HepG2 (cell line): ENCODE results near the gene CEACAM16. TPM values are rescaled to one million over a fixed set of nuclear protein-coding genes. Genes with fewer than 3 reads are reported as not detected.

Source experiments
- ATAC-seq: fragments of 200-7000 bp; cut with Tn5 transposase; 3 replicates; pipeline ENCODE4 v1.9.1; 2020; ENCODE audit warnings: mild to moderate bottlenecking, moderate library complexity
- BruUV-seq: library from RNA; stranded (reverse); fragments of 400-500 nt; replicated peaks from 2 replicates; lab custom pipeline; 2021; lab: Mats Ljungman, UMichigan
- CTCF ChIA-PET: fragments of 300-600 bp; formaldehyde crosslinking; extraction: SDS; loops from one replicate; lab custom pipeline; 2021; ENCODE audit warnings: low total read pairs, inconsistent platforms, low intra/inter-chr PET ratio; lab: Yijun Ruan, JAX
- POLR2A ChIA-PET: fragments of 350-600 bp; sonication (Branson Sonifier 250); formaldehyde crosslinking; loops from one replicate; lab custom pipeline; 2020; ENCODE audit warnings: antibody characterized with exemption, inconsistent platforms; lab: Yijun Ruan, JAX
- DNase-seq: peaks from one replicate; pipeline ENCODE4 v3.0.0-alpha.2; 2015; ENCODE audit warnings: low spot score
- FAIRE-seq: peaks from 3 replicates; lab custom pipeline; 2011; peaks lifted over from hg19 to GRCh38; lab: Jason Lieb, UNC
- H2AFZ ChIP-seq: one replicate; pipeline ENCODE4 v1.6.1; 2011; ENCODE audit warnings: low read length, inconsistent platforms
- H3K27ac ChIP-seq: fragments of 300-600 bp; 3 replicates; pipeline ENCODE4 v1.8.0; 2011; ENCODE audit warnings: mixed run types, mild to moderate bottlenecking, mixed read lengths, low read length, inconsistent platforms; ENCODE audit not compliant: insufficient read depth; ENCODE audit errors: extremely low read length
- H3K27me3 ChIP-seq, 2 experiments: fragments of 200-600 bp in 1 of 2; 2 replicates in 1 of 2; 3 replicates in 1 of 2; pipeline versions ENCODE4 v1.6.0 to v1.8.0; 2011; ENCODE audit warnings: low read length in 2 of 2, mild to moderate bottlenecking in 2 of 2, moderate library complexity in 2 of 2, inconsistent platforms in 1 of 2; ENCODE audit not compliant: insufficient read depth in 2 of 2, control insufficient read depth in 1 of 2
- H3K36me3 ChIP-seq, 2 experiments: fragments of 200-600 bp in 1 of 2; replicated peaks in 1 of 2; 2 replicates in 1 of 2; 3 replicates in 1 of 2; pipeline versions ENCODE4 v1.5.1 to v1.8.0; 2011; ENCODE audit warnings: low read length in 2 of 2, inconsistent platforms in 1 of 2; ENCODE audit not compliant: insufficient read depth in 2 of 2, control insufficient read depth in 1 of 2
- H3K4me1 ChIP-seq: 2 replicates; pipeline ENCODE4 v1.5.1; 2012; ENCODE audit warnings: low read length, inconsistent platforms; ENCODE audit not compliant: insufficient read depth
- H3K4me2 ChIP-seq: 2 replicates; pipeline ENCODE4 v1.6.0; 2011; ENCODE audit warnings: low read depth, low read length, inconsistent platforms
- H3K4me3 ChIP-seq, 3 experiments: fragments of 200-600 bp in 1 of 3; sonication (generic), shearing (Covaris generic) in 1 of 3; replicated peaks in 1 of 3; 2 replicates each; pipeline ENCODE4 v1.5.1; 2011 to 2016; ENCODE audit warnings: low read length in 3 of 3, inconsistent platforms in 2 of 3, low read depth in 2 of 3, mild to moderate bottlenecking in 2 of 3, control low read depth in 1 of 3, mixed read lengths in 1 of 3; ENCODE audit not compliant: insufficient read depth in 1 of 3
- H3K79me2 ChIP-seq: one replicate; pipeline ENCODE4 v1.6.1; 2011; ENCODE audit warnings: low read length, inconsistent platforms; ENCODE audit not compliant: insufficient read depth
- H3K9ac ChIP-seq: 2 replicates; pipeline ENCODE4 v1.6.0; 2011; ENCODE audit warnings: mild to moderate bottlenecking, low read depth, low read length, inconsistent platforms; ENCODE audit not compliant: insufficient read depth
- H3K9me3 ChIP-seq: 2 replicates; pipeline ENCODE4 v1.5.1; 2012; ENCODE audit warnings: mild to moderate bottlenecking, low read length
- H4K20me1 ChIP-seq: 2 replicates; pipeline ENCODE4 v1.6.0; 2011; ENCODE audit warnings: inconsistent platforms, mild to moderate bottlenecking, low read length, moderate library complexity; ENCODE audit not compliant: insufficient read depth
- ATF2 ChIP-seq: sonication (generic); formaldehyde crosslinking; IDR thresholded peaks from 2 replicates; pipeline ENCODE4 v1.4.0; 2020; ENCODE audit warnings: missing genetic modification reagents
- CREM ChIP-seq, 2 experiments: sonication (generic) in 1 of 2; formaldehyde crosslinking in 1 of 2; IDR thresholded peaks; 2 replicates each; pipeline versions ENCODE4 v1.4.0 to v1.6.1; 2016 to 2020; ENCODE audit warnings: antibody characterized with exemption in 1 of 2, mild to moderate bottlenecking in 1 of 2, missing genetic modification reagents in 1 of 2
- GABPA ChIP-seq, 2 experiments: IDR thresholded peaks; 2 replicates each; pipeline ENCODE4 v1.6.1; 2011 to 2016; ENCODE audit warnings: low read depth in 2 of 2, low read length in 1 of 2, missing biosample characterization in 1 of 2, missing genetic modification characterization in 1 of 2
- NBN ChIP-seq: fragments of 450-650 bp; conservative IDR thresholded peaks from 2 replicates; pipeline ENCODE4 v1.6.1; 2017
- SALL1 ChIP-seq: sonication (generic); formaldehyde crosslinking; IDR thresholded peaks from 2 replicates; pipeline ENCODE4 v1.8.0; 2022; ENCODE audit warnings: mild to moderate bottlenecking, missing genetic modification reagents
- SNAPC4 ChIP-seq: sonication (generic); formaldehyde crosslinking; IDR thresholded peaks from 2 replicates; pipeline ENCODE4 v1.4.0; 2020; ENCODE audit warnings: mild to moderate bottlenecking, missing genetic modification reagents
- TBX2 ChIP-seq: sonication (generic); formaldehyde crosslinking; IDR thresholded peaks from 2 replicates; pipeline ENCODE4 v1.5.0; 2020; ENCODE audit warnings: missing genetic modification reagents, mild to moderate bottlenecking, borderline replicate concordance
- ZNF205 ChIP-seq: IDR thresholded peaks from 2 replicates; pipeline ENCODE4 v1.6.1; 2018; ENCODE audit warnings: missing biosample characterization, missing genetic modification reagents
- ZNF609 ChIP-seq: sonication (generic); formaldehyde crosslinking; IDR thresholded peaks from 2 replicates; pipeline ENCODE4 v1.4.0; 2020; ENCODE audit warnings: mild to moderate bottlenecking, missing genetic modification reagents, borderline replicate concordance
- ZSCAN12 ChIP-seq: sonication (generic); formaldehyde crosslinking; IDR thresholded peaks from 2 replicates; pipeline ENCODE4 v1.9.0; 2021; ENCODE audit warnings: mild to moderate bottlenecking, missing genetic modification reagents
- WGBS: methylation state at CpG from one replicate; pipeline ENCODE4 v1.1.6; 2017; ENCODE audit warnings: low lambda C conversion rate; 5-methylcytosine and 5-hydroxymethylcytosine counted together
- in situ Hi-C: cut with HindIII; loops from 2 replicates; pipeline ENCODE4 v1.10.0; 2017; ENCODE audit warnings: low pct_unique_long_range_greater_than_20kb; ENCODE audit not compliant: extremely low pct_ligation_motif_present
- intact Hi-C: fragments of 100-400 bp; cut with micrococcal nuclease; formaldehyde crosslinking; loops from one replicate; pipeline ENCODE4 v1.10.0; 2022; ENCODE audit not compliant: unreplicated experiment
- polyA plus RNA-seq, 8 experiments: library from polyadenylated mRNA; depleted of rRNA in 3 of 8; stranded (reverse) in 7 of 8; unstranded in 1 of 8; fragments of >200 nt; fragmentation: Illumina TruSeq in 4 of 8; extraction: Trizol in 4 of 8; gene quantifications; 2 replicates each; pipeline versions ENCODE4 v1.2.1 to v1.2.3, GENCODE V29; 2011 to 2016; ENCODE audit warnings: low read depth in 4 of 8, missing spikeins in 1 of 8, mixed read lengths in 1 of 8; ENCODE audit not compliant: insufficient read depth in 1 of 8
- total RNA-seq, 5 experiments: library from RNA; depleted of rRNA; stranded (reverse); fragments of >200 nt; fragmentation: Illumina TruSeq; extraction: Trizol; gene quantifications; 2 replicates each; pipeline ENCODE4 v1.2.3, GENCODE V29; 2016; ENCODE audit warnings: low read depth in 1 of 5

Gene CEACAM16
- total and polyA plus RNA-seq, 2 of the 13 experiments (the other 11 are each of a cell fraction or from before 2014, with no cell fraction given) = not detected

GRCh38 chr19:44752816-44753625 lies 54.1 kb downstream of the CEACAM16 start:
- Histone ChIP-seq H3K4me3 (no peak overlapping the region), H3K27ac (peak overlapping the region; percentile 29), H3K79me2 (peaks cover 16% of the 10 kb centered on the region), H3K36me3 (peaks cover 5 to 18% of the 10 kb centered on the region in 2 experiments; a peak in 4 of 5 replicates), H3K9me3 (no peaks in the 10 kb centered on the region), H3K9ac (0 out of 2 replicates have a peak overlapping the region, but pooled peaks have one; percentile 3), H3K4me2 (peak overlapping the region; percentile 44; the same call in 1 of the 2 replicates), H4K20me1 (no peaks in the 10 kb centered on the region), H3K27me3 (no peaks in the 10 kb centered on the region; a peak in 1 of 5 replicates), H2AFZ (no peak overlapping the region), H3K4me1 (peaks cover 61% of the 10 kb centered on the region)
- ATAC-seq = peak; percentile 31
- CTCF ChIA-PET = no interaction called here
- POLR2A ChIA-PET = interaction anchor here (0.7 to 2.1 kb wide), 7 partner anchors 12 to 58 kb away, joined by 3 to 9 read pairs (median 4); no protein-coding TSS in a partner anchor
- intact Hi-C loops = no loop called here
- DNase-seq = peak; percentile 50
- no peak for FAIRE-seq
- in situ Hi-C loops = no loop called here
- BruUV-seq = no TSS peak
- 62% methylated on average over 16 of the region's 18 CpGs for WGBS
- TF ChIP-seq ZNF609 (CRISPR knock-in tag) (peak; percentile 22; the same call in 1 of the 2 replicates), GABPA (IDR thresholded peaks at IDR 0.05; ENCODE audit: low read depth, low read length) (no peak), GABPA (CRISPR knock-in tag; IDR thresholded peaks at IDR 0.05; ENCODE audit: low read depth) (0 out of 2 replicates have a peak, but pooled peaks have one; percentile 14), TBX2 (peak; percentile 64; the same call in 1 of the 2 replicates), CREM (IDR thresholded peaks at IDR 0.05) (peak; percentile 46; the same call in 1 of the 2 replicates), CREM (CRISPR knock-in tag; IDR thresholded peaks at IDR 0.05) (no peak), ZSCAN12 (CRISPR knock-in tag) (no peak), NBN (no peak), SNAPC4 (CRISPR knock-in tag) (no peak), SALL1 (CRISPR knock-in tag) (peak; percentile 35; the same call in 1 of the 2 replicates), ATF2 (no peak), ZNF205 (CRISPR knock-in tag) (peak; percentile 8)
